NK-92 (cell line): Measurements from ENCODE around the gene PAK6.

Source experiments
- DNase-seq: peaks from one replicate; lab custom pipeline; 2025; ENCODE audit not compliant: unreplicated experiment; lab: John Stamatoyannopoulos, UW

PAK6 gene

GRCh38 chr15:40241269-40242212 is 2.7 kb downstream of the PAK6 start:
- DNase-seq, result no peak

- no peak for DNase-seq
Measured at GRCh38 chr15:40242213-40242599, 3.3 kb downstream of the PAK6 start.

- DNase-seq, result no peak
Measured at GRCh38 chr15:40242601-40243000, 3.7 kb downstream of the PAK6 start.

- DNase-seq, result no peak
Measured at GRCh38 chr15:40243126-40243810, 4.4 kb downstream of the PAK6 start.

- no peak for DNase-seq
Measured at GRCh38 chr15:40244961-40245523, 6.2 kb downstream of the PAK6 start.

- no peak for DNase-seq
Measured at GRCh38 chr15:40245666-40246450, 7.0 kb downstream of the PAK6 start.

- DNase-seq, result no peak
Measured at GRCh38 chr15:40246496-40247280, 7.8 kb downstream of the PAK6 start.

GRCh38 chr15:40247406-40247971 is 8.6 kb downstream of the PAK6 start:
- DNase-seq, result no peak

GRCh38 chr15:40248006-40248783 is 9.3 kb downstream of the PAK6 start:
- DNase-seq, result no peak

GRCh38 chr15:40249477-40250303 is 10.8 kb downstream of the PAK6 start:
- DNase-seq, result no peak

- no peak for DNase-seq
Measured at GRCh38 chr15:40250304-40250656, 11.4 kb downstream of the PAK6 start.

GRCh38 chr15:40250771-40251483 is 12.1 kb downstream of the PAK6 start:
- DNase-seq, result no peak

- no peak for DNase-seq
Measured at GRCh38 chr15:40251486-40252140, 12.8 kb downstream of the PAK6 start.

GRCh38 chr15:40252141-40252437 is 13.2 kb downstream of the PAK6 start:
- DNase-seq, result no peak

- DNase-seq, result no peak
Measured at GRCh38 chr15:40252438-40253166, 13.7 kb downstream of the PAK6 start.

- no peak for DNase-seq
Measured at GRCh38 chr15:40253167-40253790, 14.4 kb downstream of the PAK6 start.
